DND-41 (cell line): ENCODE data around the gene ADCY9.
"Not testable (repeated sequence)": the region's sequence is repeated elsewhere in the genome, so short reads cannot be mapped to it uniquely, and the experiment has no call there.

Source experiments
- ATAC-seq: fragments of 200-7000 bp; cut with Tn5 transposase; 3 replicates; pipeline ENCODE4 v1.9.1; 2021; ENCODE audit warnings: low read depth; ENCODE audit not compliant: insufficient read depth
- DNase-seq: peaks from one replicate; pipeline ENCODE4 v3.0.0-alpha.2; 2020
- H2AFZ ChIP-seq: 2 replicates; pipeline ENCODE4 v1.6.0; 2012; ENCODE audit warnings: low read depth, low read length
- H3K27ac ChIP-seq: 2 replicates; pipeline ENCODE4 v1.5.1; 2012; ENCODE audit warnings: low read length, inconsistent platforms
- H3K27me3 ChIP-seq: fragments of 200-600 bp; sonication (generic); 2 replicates; pipeline ENCODE4 v1.6.0; 2012; ENCODE audit warnings: low read length, mild to moderate bottlenecking, inconsistent platforms; ENCODE audit not compliant: insufficient read depth, poor library complexity
- H3K36me3 ChIP-seq: 2 replicates; pipeline ENCODE4 v1.5.1; 2012; ENCODE audit warnings: low read length, inconsistent platforms; ENCODE audit not compliant: insufficient read depth
- H3K4me1 ChIP-seq: 2 replicates; pipeline ENCODE4 v1.5.1; 2012; ENCODE audit warnings: mild to moderate bottlenecking, low read length; ENCODE audit not compliant: insufficient read depth
- H3K4me2 ChIP-seq: 2 replicates; pipeline ENCODE4 v1.6.0; 2012; ENCODE audit warnings: mild to moderate bottlenecking, moderate library complexity, low read length, inconsistent platforms; ENCODE audit not compliant: insufficient read depth
- H3K4me3 ChIP-seq, 2 experiments: fragments of 200-600 bp in 1 of 2; shearing (Covaris generic) in 1 of 2; 2 replicates each; pipeline ENCODE4 v1.5.1; 2012 to 2016; ENCODE audit warnings: inconsistent platforms in 2 of 2, low read length in 2 of 2, mild to moderate bottlenecking in 2 of 2, low read depth in 1 of 2, moderate library complexity in 1 of 2
- H3K79me2 ChIP-seq: 2 replicates; pipeline ENCODE4 v1.6.0; 2012; ENCODE audit warnings: low read length, inconsistent platforms; ENCODE audit not compliant: insufficient read depth
- H3K9ac ChIP-seq: 2 replicates; pipeline ENCODE4 v1.6.0; 2012; ENCODE audit warnings: low read depth, mild to moderate bottlenecking, inconsistent platforms, low read length, moderate library complexity
- H3K9me3 ChIP-seq: 2 replicates; pipeline ENCODE4 v1.5.1; 2012; ENCODE audit warnings: low read length, moderate library complexity, mild to moderate bottlenecking, inconsistent platforms; ENCODE audit not compliant: insufficient read depth, severe bottlenecking
- H4K20me1 ChIP-seq: 2 replicates; pipeline ENCODE4 v1.6.0; 2012; ENCODE audit warnings: low read length; ENCODE audit not compliant: insufficient read depth
- CTCF ChIP-seq: IDR thresholded peaks from 2 replicates; pipeline ENCODE4 v1.5.1; 2012; ENCODE audit warnings: borderline replicate concordance, low read length, moderate library complexity, mild to moderate bottlenecking; ENCODE audit not compliant: poor library complexity, severe bottlenecking; ENCODE audit errors: extremely low read depth
- EZH2 ChIP-seq: IDR thresholded peaks from 3 replicates; pipeline ENCODE4 v1.6.1; 2012; ENCODE audit warnings: borderline replicate concordance, low read depth, mild to moderate bottlenecking, moderate library complexity, low read length, inconsistent platforms; ENCODE audit not compliant: severe bottlenecking

ADCY9 gene

DNA sequence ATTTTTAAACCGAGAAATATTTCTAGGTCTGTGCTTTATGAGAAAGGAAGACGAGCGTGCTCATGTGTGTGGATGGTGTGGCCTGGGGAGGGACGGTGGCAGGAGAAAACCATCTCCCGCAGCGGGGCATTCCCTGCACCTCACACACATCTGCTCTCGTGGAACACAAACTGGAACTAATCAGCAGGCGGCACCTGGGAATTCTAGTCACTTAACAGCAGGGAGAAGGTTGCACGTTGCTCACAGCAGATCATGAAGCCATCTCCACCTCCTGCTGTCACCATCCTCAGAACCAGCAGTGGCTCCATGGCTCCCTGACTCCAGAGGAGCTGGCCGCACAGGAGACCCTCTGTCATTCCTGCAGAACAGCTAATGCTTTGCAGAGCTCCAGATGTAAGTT is 35.2 kb downstream of the ADCY9 start:
- no peak for DNase-seq
- TF ChIP-seq CTCF, result no peak
- TF ChIP-seq EZH2, result no peak
- H3K4me2 ChIP-seq, result no peak overlapping the region

GRCh38 chr16:4077174-4077649 is 39.0 kb downstream of the ADCY9 start:
- DNase-seq (no peak), ATAC-seq (no peak)
- no peak for TF ChIP-seq EZH2
- TF ChIP-seq CTCF, result no peak
- H3K9me3 ChIP-seq, result no peaks in the 10 kb centered on the region
- H3K9ac ChIP-seq, result no peak overlapping the region
- H3K27ac ChIP-seq, result no peak overlapping the region
- no peaks in the 10 kb centered on the region for H3K4me1 ChIP-seq
- H3K36me3 ChIP-seq, result no peaks in the 10 kb centered on the region
- no peaks in the 10 kb centered on the region for H3K79me2 ChIP-seq
- H3K4me2 ChIP-seq, result no peak overlapping the region
- H4K20me1 ChIP-seq, result no peaks in the 10 kb centered on the region
- H2AFZ ChIP-seq, result no peak overlapping the region
- H3K4me3 ChIP-seq, result no peak overlapping the region
- no peaks in the 10 kb centered on the region for H3K27me3 ChIP-seq

More for the DNA sequence above, 35.2 kb downstream of the ADCY9 start:
- Histone ChIP-seq H3K9me3 (no peaks in the 10 kb centered on the region), H3K4me1 (no peaks in the 10 kb centered on the region), H3K36me3 (no peaks in the 10 kb centered on the region), H3K79me2 (no peaks in the 10 kb centered on the region), H2AFZ (no peak overlapping the region), H4K20me1 (0 out of 2 replicates have a peak, but pooled peaks cover 3% of the 10 kb centered on the region), H3K4me3 (no peak overlapping the region), H3K27ac (no peak overlapping the region), H3K9ac (no peak overlapping the region), H3K27me3 (peaks cover 3% of the 10 kb centered on the region)
- ATAC-seq, result peak; percentile 19; the same call in 1 of the 3 replicates

DNA sequence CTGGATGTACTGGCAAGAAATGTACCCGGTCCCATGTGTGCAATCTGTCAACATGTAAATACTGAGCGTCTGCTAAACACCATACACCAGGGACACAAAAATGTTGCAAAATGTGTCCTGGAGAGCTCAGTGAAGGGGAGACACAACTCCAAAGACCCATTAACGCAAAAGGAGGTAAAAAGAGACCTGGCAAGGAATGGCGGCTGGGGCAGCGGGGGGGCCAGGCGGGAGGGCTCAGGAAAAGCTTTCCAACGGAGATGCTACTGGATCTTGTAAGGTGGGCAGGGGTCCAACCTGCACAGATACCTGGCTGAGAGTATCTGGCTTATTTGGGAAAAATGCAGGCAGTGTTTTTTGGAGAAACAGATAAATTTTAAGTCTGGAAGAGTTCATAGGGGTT is 40.7 kb downstream of the ADCY9 start:
- no peaks in the 10 kb centered on the region for H3K79me2 ChIP-seq
- H3K4me1 ChIP-seq, result no peaks in the 10 kb centered on the region
- ATAC-seq, result no peak
- DNase-seq, result no peak
- H3K27me3 ChIP-seq, result no peaks in the 10 kb centered on the region
- H2AFZ ChIP-seq, result no peak overlapping the region
- H4K20me1 ChIP-seq, result no peaks in the 10 kb centered on the region
- H3K9ac ChIP-seq, result no peak overlapping the region
- H3K36me3 ChIP-seq, result no peaks in the 10 kb centered on the region
- no peak overlapping the region for H3K27ac ChIP-seq
- no peak overlapping the region for H3K4me2 ChIP-seq
- H3K9me3 ChIP-seq, result no peaks in the 10 kb centered on the region
- TF ChIP-seq CTCF, result no peak
- no peak for TF ChIP-seq EZH2
- no peak overlapping the region for H3K4me3 ChIP-seq

DNA sequence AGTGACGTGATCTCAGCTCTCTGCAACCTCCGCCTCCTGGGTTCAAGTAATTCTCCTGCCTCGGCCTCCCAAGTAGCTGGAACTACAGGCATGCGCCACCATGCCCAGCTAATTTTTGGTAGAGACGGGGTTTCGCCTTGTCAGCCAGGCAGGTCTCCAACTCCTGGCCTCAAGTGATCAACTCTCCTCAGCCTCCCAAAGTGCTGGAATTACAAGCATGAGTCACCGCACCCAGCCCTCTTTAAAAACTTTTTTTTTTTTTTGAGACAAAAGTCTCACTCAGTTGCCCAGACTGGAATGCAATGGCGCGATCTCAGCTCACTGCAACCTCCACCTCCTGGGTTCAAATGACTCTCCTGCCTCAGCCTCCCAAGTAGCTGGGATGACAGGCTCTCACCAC is 43.1 kb downstream of the ADCY9 start:
- not testable (repeated sequence) for H4K20me1 ChIP-seq, H3K36me3 ChIP-seq, ATAC-seq, H3K79me2 ChIP-seq, H2AFZ ChIP-seq, H3K4me3 ChIP-seq, H3K9me3 ChIP-seq, H3K9ac ChIP-seq, H3K27me3 ChIP-seq, H3K27ac ChIP-seq, DNase-seq, H3K4me2 ChIP-seq, H3K4me1 ChIP-seq
